Measurements from ENCODE around the gene CCNF.
"Not testable (repeated sequence)": the region's sequence is repeated elsewhere in the genome, so short reads cannot be mapped to it uniquely, and the experiment has no call there.

Gene CCNF

DNA sequence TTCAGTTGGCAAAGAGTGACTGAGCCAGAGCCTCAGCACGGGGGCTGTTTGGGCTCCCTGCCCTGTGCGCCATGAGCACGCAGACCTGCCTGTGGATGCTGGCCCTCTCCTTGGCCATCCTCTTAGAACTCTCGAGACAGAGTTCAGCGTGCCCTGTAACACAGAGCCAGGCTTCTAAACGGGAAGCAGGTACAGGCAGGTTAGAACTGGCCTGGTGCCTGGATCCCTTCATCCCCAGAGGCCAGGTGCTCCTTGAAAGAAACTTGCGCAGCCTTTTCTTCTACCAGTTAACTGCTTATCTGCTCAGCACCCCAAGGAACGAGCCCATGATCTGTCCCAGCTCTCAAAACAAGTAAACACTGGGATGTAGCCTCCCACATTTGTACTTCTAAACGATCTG, 6.9 kb downstream of the CCNF start:
- H3K4me3 ChIP-seq (ENCODE audit: control insufficient read depth in 1 of 7, extremely low read depth in 1 of 7, insufficient read depth in 4 of 7, low read depth in 2 of 7, low read length in 6 of 7), result no peak overlapping the region
- 97% methylated on average over 9 of the region's 9 CpGs for WGBS (ENCODE audit: insufficient coverage)
- H3K36me3 ChIP-seq (ENCODE audit: control insufficient read depth in 4 of 4, insufficient read depth in 4 of 4, low read length in 3 of 4), result peaks cover 15 to 72% (median 37%) of the 10 kb centered on the region in 4 experiments
- DNase-seq, result no peak
- POLR2A ChIA-PET, result no interaction called here
- peaks cover 0 to 2% (median under 1%) of the 10 kb centered on the region in 4 experiments for H3K4me1 ChIP-seq (ENCODE audit: control extremely low read depth in 1 of 4, control insufficient read depth in 4 of 4, insufficient read depth in 4 of 4, low read length in 3 of 4)
- CTCF ChIA-PET, result interaction anchor here (0.7 to 1.3 kb wide), 2 partner anchors 37 to 71 kb away, joined by 3 to 5 read pairs; no protein-coding TSS in a partner anchor
- no peaks in the 10 kb centered on the region for H3K9me3 ChIP-seq (ENCODE audit: control extremely low read depth in 1 of 5, control insufficient read depth in 4 of 5, insufficient read depth in 2 of 5, low read depth in 1 of 5, low read length in 4 of 5)
- H3K27ac ChIP-seq (ENCODE audit: insufficient read depth in 1 of 2, low read depth in 1 of 2, low read length in 2 of 2, poor library complexity in 1 of 2, severe bottlenecking in 2 of 2), result no peak overlapping the region
- H3K27me3 ChIP-seq (replicated peaks in 2 of 5; ENCODE audit: control insufficient read depth in 4 of 5, insufficient read depth in 5 of 5, low read length in 4 of 5), result no peaks in the 10 kb centered on the region

GRCh38 chr16:2437032-2437790, 8.0 kb downstream of the CCNF start:
- ChIA-PET CTCF (interaction anchor here (1.0 to 1.3 kb wide), 2 partner anchors 13 to 70 kb away, joined by 3 to 5 read pairs; no protein-coding TSS in a partner anchor), POLR2A (no interaction called here)
- H3K27ac ChIP-seq (ENCODE audit: insufficient read depth in 1 of 2, low read depth in 1 of 2, low read length in 2 of 2, poor library complexity in 1 of 2, severe bottlenecking in 2 of 2), result no peak overlapping the region
- no peak overlapping the region for H3K4me3 ChIP-seq (ENCODE audit: control insufficient read depth in 1 of 7, extremely low read depth in 1 of 7, insufficient read depth in 4 of 7, low read depth in 2 of 7, low read length in 6 of 7)
- no peaks in the 10 kb centered on the region for H3K27me3 ChIP-seq (replicated peaks in 2 of 5; ENCODE audit: control insufficient read depth in 4 of 5, insufficient read depth in 5 of 5, low read length in 4 of 5)
- H3K9me3 ChIP-seq (ENCODE audit: control extremely low read depth in 1 of 5, control insufficient read depth in 4 of 5, insufficient read depth in 2 of 5, low read depth in 1 of 5, low read length in 4 of 5), result no peaks in the 10 kb centered on the region
- 98% methylated on average over 20 of the region's 24 CpGs for WGBS (ENCODE audit: insufficient coverage)
- no peak for DNase-seq
- H3K4me1 ChIP-seq (ENCODE audit: control extremely low read depth in 1 of 4, control insufficient read depth in 4 of 4, insufficient read depth in 4 of 4, low read length in 3 of 4), result no peaks in the 10 kb centered on the region
- H3K36me3 ChIP-seq (ENCODE audit: control insufficient read depth in 4 of 4, insufficient read depth in 4 of 4, low read length in 3 of 4), result peaks cover 15 to 68% (median 34%) of the 10 kb centered on the region in 4 experiments

DNA sequence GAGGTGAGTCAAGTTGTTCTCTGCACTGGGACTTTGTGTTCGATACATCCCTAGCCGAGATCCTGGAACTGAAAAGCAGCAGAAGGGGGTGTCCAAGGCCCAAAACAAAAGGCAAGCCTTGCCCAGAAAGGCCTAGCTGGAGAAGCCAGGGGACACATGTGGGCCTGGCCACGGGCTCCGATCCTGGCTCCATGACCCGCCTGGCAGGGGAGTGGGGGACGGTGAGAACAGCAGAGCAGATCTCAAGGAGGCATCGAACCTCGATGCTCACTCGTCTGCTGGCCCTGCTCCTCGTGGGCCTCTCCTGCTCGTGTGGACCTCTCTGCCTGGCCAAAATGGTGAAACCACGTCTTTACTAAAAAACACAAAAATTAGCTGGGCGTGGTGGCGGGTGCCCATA, 8.9 kb downstream of the CCNF start:
- CTCF ChIA-PET, result no interaction called here
- POLR2A ChIA-PET, result no interaction called here
- no peaks in the 10 kb centered on the region for H3K27me3 ChIP-seq (replicated peaks in 2 of 5; ENCODE audit: control insufficient read depth in 4 of 5, insufficient read depth in 5 of 5, low read length in 4 of 5)
- H3K36me3 ChIP-seq (ENCODE audit: control insufficient read depth in 4 of 4, insufficient read depth in 4 of 4, low read length in 3 of 4), result peaks cover 10 to 60% (median 26%) of the 10 kb centered on the region in 4 experiments
- no peak overlapping the region for H3K4me3 ChIP-seq (ENCODE audit: control insufficient read depth in 1 of 7, extremely low read depth in 1 of 7, insufficient read depth in 4 of 7, low read depth in 2 of 7, low read length in 6 of 7)
- no peaks in the 10 kb centered on the region for H3K4me1 ChIP-seq (ENCODE audit: control extremely low read depth in 1 of 4, control insufficient read depth in 4 of 4, insufficient read depth in 4 of 4, low read length in 3 of 4)
- no peaks in the 10 kb centered on the region for H3K9me3 ChIP-seq (ENCODE audit: control extremely low read depth in 1 of 5, control insufficient read depth in 4 of 5, insufficient read depth in 2 of 5, low read depth in 1 of 5, low read length in 4 of 5)
- 98% methylated on average over 11 of the region's 14 CpGs for WGBS (ENCODE audit: insufficient coverage)
- DNase-seq, result no peak
- no peak overlapping the region for H3K27ac ChIP-seq (ENCODE audit: insufficient read depth in 1 of 2, low read depth in 1 of 2, low read length in 2 of 2, poor library complexity in 1 of 2, severe bottlenecking in 2 of 2)

DNA sequence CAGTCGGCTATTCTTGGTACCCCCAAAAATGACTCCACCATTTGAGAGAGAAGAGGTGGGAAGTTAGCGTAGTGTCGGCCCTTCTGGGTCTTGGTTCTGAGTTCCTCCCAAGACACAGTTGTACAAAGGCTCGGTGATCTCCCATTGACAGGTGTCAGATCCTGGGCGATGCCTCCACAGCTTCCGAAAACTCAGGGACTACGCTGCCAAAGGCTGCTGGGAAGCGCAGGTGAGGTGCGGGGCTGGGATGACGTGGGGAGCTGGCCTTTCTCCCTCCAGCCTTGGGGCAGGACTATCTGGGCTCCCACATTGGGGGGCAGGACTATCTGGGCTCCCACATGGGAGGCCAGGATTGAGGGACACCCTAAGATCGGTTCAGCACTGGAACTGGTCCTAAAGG, 10.4 kb downstream of the CCNF start:
- H3K36me3 ChIP-seq (ENCODE audit: control insufficient read depth in 4 of 4, insufficient read depth in 4 of 4, low read length in 3 of 4), result peaks cover 11 to 58% (median 28%) of the 10 kb centered on the region in 4 experiments
- no peaks in the 10 kb centered on the region for H3K9me3 ChIP-seq (ENCODE audit: control extremely low read depth in 1 of 5, control insufficient read depth in 4 of 5, insufficient read depth in 2 of 5, low read depth in 1 of 5, low read length in 4 of 5)
- 94% methylated on average over 10 of the region's 11 CpGs for WGBS (ENCODE audit: insufficient coverage)
- H3K4me3 ChIP-seq (ENCODE audit: control insufficient read depth in 1 of 7, extremely low read depth in 1 of 7, insufficient read depth in 4 of 7, low read depth in 2 of 7, low read length in 6 of 7), result no peak overlapping the region
- POLR2A ChIA-PET, result no interaction called here
- no peaks in the 10 kb centered on the region for H3K4me1 ChIP-seq (ENCODE audit: control extremely low read depth in 1 of 4, control insufficient read depth in 4 of 4, insufficient read depth in 4 of 4, low read length in 3 of 4)
- H3K27ac ChIP-seq (ENCODE audit: insufficient read depth in 1 of 2, low read depth in 1 of 2, low read length in 2 of 2, poor library complexity in 1 of 2, severe bottlenecking in 2 of 2), result no peak overlapping the region
- DNase-seq, result no peak
- H3K27me3 ChIP-seq (replicated peaks in 2 of 5; ENCODE audit: control insufficient read depth in 4 of 5, insufficient read depth in 5 of 5, low read length in 4 of 5), result no peaks in the 10 kb centered on the region
- CTCF ChIA-PET, result interaction anchor here (1.5 kb wide), 1 partner anchor 11 kb away, joined by 3 read pairs; no protein-coding TSS in a partner anchor

DNA sequence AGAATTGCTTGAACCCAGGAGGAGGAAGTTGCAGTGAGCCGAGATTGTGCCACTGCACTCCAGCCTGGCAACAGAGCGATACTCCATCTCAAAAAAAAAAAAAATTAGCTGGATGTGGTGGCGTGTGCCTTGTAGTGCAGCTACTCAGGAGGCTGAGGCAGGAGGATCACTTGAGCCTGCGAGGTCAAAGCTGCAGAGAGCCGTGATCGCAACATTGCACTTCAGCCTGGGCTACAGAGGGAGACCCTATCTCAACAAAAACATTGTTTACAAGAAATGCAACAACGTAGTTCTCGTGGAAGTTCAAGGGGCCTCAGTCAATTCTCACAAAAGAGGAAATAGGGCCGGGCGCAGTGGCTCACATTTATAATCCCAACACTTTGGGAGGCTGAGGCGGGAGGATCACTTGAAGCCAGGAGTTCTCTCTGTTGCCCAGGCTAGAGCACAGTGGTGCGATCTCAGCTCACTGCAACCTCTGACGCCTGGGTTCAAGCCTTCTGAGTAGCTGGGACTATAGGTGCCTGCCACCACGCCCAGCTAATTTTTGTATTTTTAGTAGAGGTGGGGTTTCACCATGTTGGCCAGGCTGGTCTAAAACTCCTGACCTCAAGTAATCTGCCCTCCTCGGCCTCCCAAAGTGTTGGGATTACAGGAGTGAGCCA, 12.0 kb downstream of the CCNF start:
- DNase-seq; H3K4me1 ChIP-seq (ENCODE audit: control extremely low read depth in 1 of 4, control insufficient read depth in 4 of 4, insufficient read depth in 4 of 4, low read length in 3 of 4); H3K9me3 ChIP-seq (ENCODE audit: control extremely low read depth in 1 of 5, control insufficient read depth in 4 of 5, insufficient read depth in 2 of 5, low read depth in 1 of 5, low read length in 4 of 5); H3K27me3 ChIP-seq (replicated peaks in 2 of 5; ENCODE audit: control insufficient read depth in 4 of 5, insufficient read depth in 5 of 5, low read length in 4 of 5); POLR2A ChIA-PET; H3K27ac ChIP-seq (ENCODE audit: insufficient read depth in 1 of 2, low read depth in 1 of 2, low read length in 2 of 2, poor library complexity in 1 of 2, severe bottlenecking in 2 of 2); H3K4me3 ChIP-seq (ENCODE audit: control insufficient read depth in 1 of 7, extremely low read depth in 1 of 7, insufficient read depth in 4 of 7, low read depth in 2 of 7, low read length in 6 of 7): not testable (repeated sequence)
- CTCF ChIA-PET, result interaction anchor here (0.6 to 1.5 kb wide), 4 partner anchors 9 to 1849 kb away, joined by 3 to 5 read pairs (median 4); no protein-coding TSS in a partner anchor
- H3K36me3 ChIP-seq (ENCODE audit: control insufficient read depth in 4 of 4, insufficient read depth in 4 of 4, low read length in 3 of 4), result peaks cover 15 to 63% (median 34%) of the 10 kb centered on the region in 4 experiments
- 95% methylated on average over 11 of the region's 15 CpGs for WGBS (ENCODE audit: insufficient coverage)

- H3K4me1 ChIP-seq (ENCODE audit: control extremely low read depth in 1 of 4, control insufficient read depth in 4 of 4, insufficient read depth in 4 of 4, low read length in 3 of 4), result no peaks in the 10 kb centered on the region
- H3K27me3 ChIP-seq (replicated peaks in 2 of 5; ENCODE audit: control insufficient read depth in 4 of 5, insufficient read depth in 5 of 5, low read length in 4 of 5), result no peaks in the 10 kb centered on the region
- no peak overlapping the region for H3K27ac ChIP-seq (ENCODE audit: insufficient read depth in 1 of 2, low read depth in 1 of 2, low read length in 2 of 2, poor library complexity in 1 of 2, severe bottlenecking in 2 of 2)
- H3K36me3 ChIP-seq (ENCODE audit: control insufficient read depth in 4 of 4, insufficient read depth in 4 of 4, low read length in 3 of 4), result peaks cover 18 to 62% (median 42%) of the 10 kb centered on the region in 4 experiments
- CTCF ChIA-PET, result interaction anchor here (1.3 kb wide), 1 partner anchor 43 kb away, joined by 4 read pairs; no protein-coding TSS in a partner anchor
- POLR2A ChIA-PET, result no interaction called here
- DNase-seq, result no peak
- WGBS (ENCODE audit: insufficient coverage), result 100% methylated on average over 7 of the region's 9 CpGs
- no peaks in the 10 kb centered on the region for H3K9me3 ChIP-seq (ENCODE audit: control extremely low read depth in 1 of 5, control insufficient read depth in 4 of 5, insufficient read depth in 2 of 5, low read depth in 1 of 5, low read length in 4 of 5)
- H3K4me3 ChIP-seq (ENCODE audit: control insufficient read depth in 1 of 7, extremely low read depth in 1 of 7, insufficient read depth in 4 of 7, low read depth in 2 of 7, low read length in 6 of 7), result no peak overlapping the region
These were observed 14.3 kb downstream of the CCNF start for GRCh38 chr16:2443555-2443954.

Measured in common myeloid progenitor, CD34-positive (primary cell).